M059J (cell line): Measurements from ENCODE around the gene MACROD2. TPM values are rescaled to one million over a fixed set of nuclear protein-coding genes. Genes with fewer than 3 reads are reported as not detected.
A peak's percentile ranks its signal among the peaks of the same experiment; 100 is the strongest.

ENCODE experiments used
- DNase-seq: peaks from one replicate; pipeline ENCODE4 v3.0.0-alpha.2; 2012; ENCODE audit warnings: low read depth
- total RNA-seq: library from RNA; depleted of rRNA; stranded (reverse); fragments of >200 nt; shearing (Covaris generic); gene quantifications from 2 replicates; pipeline ENCODE4 v1.2.3, GENCODE V29; 2014

MACROD2 gene
- total RNA-seq, 1 experiment from 2014 or later, result 1.8 TPM

DNA sequence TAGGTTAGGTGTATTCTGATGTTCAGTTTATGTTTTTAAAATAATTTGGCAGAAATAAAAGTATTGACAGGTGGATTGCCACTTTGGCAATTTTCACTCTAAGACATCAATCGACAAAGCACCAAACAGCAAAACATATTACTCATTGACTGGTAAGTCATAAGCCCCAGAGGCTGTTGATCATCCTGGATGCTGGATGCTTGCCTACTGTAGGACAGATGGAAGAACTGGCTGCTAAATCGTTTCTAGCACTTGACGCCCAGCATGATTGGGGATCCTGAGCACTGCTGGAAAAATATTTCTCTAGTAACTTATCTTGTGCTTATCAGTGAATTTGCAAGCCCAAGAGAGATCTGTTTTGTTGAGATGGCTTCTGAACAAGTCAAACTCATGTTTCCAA is 1343.9 kb downstream of the MACROD2 start:
- no peak for DNase-seq

DNA sequence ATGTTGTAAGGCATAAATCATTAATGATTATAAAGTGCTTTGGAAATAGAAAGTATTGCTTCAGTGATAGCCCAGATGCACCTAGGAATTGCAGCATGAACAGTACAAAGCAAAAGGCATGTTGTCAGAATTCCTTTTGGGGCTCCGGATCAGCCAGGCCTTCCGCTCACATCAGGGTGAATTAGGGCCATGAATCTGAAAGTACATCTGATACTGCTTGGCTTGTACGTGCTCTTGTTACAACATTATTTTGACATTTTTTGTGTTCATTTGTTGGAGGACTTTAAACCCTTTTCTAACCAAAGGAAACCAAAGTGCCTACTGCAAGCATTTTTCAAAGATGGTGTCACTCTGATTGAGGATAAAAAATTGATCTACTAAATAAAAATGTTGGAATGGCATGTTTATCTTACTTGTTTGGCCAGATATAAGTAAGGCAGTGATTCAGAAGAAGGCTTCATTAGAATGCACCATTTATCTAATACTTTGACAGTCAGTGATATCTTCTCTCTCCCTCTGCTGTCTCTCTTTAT is 1347.7 kb downstream of the MACROD2 start:
- DNase-seq, result no peak

DNA sequence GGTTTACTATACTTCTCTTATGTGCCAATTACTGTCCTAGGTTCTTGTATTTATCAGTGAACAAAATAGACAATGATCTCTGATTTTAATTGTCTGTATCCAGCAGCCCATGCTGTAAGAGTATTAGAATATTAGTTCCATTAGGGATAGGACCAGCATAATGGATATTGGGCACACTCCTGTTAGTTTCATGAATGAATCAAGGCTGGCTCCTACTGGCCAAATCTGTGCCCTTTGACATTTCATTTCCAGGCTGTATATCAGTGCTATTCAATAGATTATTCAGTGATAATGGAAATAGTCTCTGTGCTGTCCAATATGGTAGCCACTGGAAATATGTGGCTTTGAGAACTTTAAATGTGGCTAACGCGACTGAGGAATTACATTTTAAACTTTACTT is 1350.0 kb downstream of the MACROD2 start:
- no peak for DNase-seq

DNA sequence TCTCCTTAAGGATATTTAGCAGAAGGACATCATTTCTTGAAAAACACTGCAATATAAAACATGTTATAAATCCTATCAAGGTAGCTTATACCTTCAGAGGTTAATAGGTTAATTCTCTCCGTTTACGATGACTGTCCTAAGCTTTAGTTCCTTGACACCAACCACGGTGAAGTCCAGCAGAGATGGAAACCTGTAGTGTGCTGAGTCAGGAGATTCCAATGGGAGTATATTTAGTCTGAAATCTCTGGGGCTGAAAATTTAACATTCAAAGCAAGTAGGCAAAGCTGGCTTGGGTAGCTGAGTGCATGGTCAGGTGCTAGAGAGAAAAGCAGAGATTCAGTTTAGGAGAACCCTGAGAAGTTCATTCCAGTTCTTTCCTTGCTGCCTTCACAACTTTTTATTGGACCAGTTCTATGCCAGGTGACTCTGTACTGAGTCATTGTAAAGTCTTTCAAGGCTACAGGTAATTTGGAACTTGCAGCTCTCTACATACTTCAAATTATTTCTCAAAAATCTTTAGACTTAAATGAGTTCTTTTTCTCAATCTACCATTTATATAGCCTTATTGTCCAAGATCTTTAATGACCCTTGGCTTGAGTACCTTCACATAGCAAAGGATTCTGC is 1351.5 kb downstream of the MACROD2 start:
- no peak for DNase-seq

DNA sequence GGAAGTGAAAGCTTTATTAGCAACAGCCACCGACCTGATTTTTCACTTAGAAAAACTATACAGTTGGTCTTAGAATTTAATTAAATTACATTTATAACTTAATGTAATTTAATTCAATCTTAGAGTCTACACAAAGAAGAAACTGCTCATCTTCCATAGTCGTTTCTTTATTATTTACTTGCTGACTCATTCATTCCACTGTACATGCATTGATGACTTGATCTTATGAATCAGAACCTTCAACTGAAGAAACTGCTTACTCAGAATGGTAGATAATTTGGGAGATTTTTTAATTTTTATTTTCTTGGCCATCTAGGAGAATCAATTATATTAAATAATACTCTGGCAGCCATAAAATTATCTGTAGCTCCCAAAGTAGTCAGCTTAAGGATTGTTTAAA is 1363.7 kb downstream of the MACROD2 start:
- peak; percentile 22 for DNase-seq

DNA sequence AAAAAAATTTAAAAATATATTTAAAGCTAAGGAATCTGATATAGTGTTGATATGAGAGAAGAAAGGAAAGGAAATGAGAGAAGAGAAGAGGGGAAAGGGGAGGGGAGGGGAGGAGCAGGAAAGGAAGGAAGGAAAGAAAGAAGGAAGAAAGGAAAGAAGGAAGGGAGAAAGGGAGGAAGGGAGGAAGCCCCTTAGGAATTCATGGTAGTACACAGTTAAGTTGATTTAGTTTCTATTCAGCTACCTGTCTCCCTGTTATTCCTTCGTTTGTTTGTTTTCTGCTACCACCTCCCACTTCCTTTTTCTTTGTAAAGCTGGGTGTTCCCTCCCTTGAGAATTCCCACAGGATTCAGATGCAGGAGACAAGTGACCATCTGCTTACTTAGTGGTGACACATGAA is 1367.5 kb downstream of the MACROD2 start:
- DNase-seq, result no peak

DNA sequence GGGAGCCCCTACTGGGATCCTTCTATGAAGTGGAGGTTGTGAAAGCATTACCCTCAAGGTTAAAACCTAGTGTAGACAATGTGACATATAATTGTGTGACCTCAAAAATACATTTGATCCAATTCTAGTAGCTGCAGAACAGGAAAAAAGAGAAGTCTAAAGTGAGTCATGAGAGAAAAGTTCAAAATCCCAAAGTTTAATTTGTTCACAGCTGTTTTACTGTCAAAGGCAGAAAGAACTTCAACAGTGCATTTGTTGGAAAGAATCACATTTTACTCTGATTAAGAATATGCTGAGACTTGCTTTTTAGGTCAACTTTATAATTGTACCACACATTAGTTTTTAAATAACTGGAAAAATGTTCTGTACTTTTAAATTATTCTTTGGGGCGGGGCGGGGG is 1369.5 kb downstream of the MACROD2 start:
- DNase-seq, result no peak

DNA sequence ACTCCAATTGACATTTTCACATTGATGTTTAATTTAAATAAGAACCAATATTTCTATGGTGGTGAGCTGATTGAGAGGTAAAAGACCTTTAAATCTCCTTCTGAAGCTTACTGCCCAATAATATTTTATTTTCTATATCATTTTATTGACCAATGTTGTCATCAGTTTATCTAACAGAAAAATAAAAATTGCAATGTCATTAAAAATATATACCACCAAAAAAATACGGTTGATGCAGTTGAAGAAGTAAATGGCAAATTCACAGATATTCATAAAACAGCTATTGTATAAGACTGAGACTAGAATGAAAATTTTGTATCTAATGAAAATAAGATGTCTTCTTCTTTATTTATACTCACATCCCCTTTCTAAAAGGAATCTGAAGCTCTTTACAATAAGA is 1375.1 kb downstream of the MACROD2 start:
- no peak for DNase-seq

DNA sequence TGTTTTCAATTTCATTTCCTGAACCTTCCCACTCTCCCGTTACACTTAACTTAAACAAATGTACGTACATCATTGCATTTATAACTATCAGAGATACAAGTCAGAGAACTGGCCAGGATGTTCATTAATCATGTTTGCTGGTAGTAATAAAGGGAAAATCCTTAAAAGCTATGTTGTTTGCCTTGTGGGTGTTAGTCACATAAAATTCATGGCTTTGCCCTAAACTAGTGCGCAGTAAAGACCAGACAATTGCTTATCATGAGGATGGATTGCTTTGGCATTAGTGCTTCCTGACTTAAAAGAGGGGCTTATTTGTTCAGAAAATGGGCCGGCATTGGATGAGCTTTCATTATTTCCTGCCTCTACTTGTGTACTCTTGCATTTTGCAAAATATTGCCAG is 1379.4 kb downstream of the MACROD2 start:
- no peak for DNase-seq

DNA sequence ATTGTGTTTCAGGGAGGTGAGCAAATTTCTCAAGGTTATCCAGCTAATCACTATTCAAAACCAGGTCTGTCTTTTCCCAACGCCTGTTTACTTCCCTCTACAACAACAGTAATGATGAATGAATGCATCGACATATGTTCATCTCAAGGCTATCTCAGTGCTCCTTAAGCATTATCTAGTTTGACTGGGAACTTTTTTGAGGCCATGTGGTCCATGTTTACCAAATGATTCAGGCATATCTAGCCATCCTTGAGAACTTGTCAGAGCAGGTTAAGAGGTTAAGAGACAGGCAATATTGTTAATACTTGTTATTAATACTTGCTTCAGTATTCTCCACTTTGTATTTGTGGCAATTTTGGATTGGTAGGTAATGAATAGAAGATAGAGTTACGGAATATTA is 1380.5 kb downstream of the MACROD2 start:
- DNase-seq, result no peak

DNA sequence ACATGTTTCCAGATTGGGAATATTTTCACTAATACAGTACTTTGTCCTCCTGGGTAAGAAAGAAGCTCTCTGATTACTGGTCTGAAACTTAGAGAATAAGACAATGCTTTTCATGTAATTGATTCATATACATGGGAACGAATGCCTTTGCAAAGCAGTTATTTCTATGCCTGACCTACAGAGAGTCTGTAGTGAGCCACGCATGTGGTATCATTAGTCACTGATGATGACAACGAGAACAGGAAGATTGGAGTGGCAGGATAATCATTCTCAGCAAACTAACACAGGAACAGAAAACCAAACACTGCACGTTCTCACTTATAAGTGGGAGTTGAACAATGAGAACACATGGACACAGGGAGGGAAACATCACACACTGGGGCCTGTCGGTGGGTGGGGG is 1382.3 kb downstream of the MACROD2 start:
- DNase-seq, result peak; percentile 33

DNA sequence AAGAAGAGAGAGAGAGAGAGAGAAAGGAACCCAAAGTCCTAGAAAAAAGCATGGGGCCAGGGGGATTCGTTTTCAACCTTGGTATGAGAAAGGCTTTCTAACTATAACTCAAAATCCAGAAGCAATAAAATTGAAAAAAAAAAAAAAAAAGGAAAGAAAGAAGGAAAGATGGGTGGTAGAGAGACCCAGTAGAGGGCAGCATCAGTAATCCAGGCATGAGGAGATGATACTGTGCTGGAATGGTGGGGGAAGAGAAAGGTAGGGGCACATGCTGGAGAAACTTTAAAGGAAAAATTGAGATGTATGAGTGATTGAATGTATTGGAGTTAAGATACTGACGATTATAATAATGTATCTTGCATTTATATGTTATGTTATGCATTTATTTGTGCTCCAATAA is 1382.8 kb downstream of the MACROD2 start:
- no peak for DNase-seq

DNA sequence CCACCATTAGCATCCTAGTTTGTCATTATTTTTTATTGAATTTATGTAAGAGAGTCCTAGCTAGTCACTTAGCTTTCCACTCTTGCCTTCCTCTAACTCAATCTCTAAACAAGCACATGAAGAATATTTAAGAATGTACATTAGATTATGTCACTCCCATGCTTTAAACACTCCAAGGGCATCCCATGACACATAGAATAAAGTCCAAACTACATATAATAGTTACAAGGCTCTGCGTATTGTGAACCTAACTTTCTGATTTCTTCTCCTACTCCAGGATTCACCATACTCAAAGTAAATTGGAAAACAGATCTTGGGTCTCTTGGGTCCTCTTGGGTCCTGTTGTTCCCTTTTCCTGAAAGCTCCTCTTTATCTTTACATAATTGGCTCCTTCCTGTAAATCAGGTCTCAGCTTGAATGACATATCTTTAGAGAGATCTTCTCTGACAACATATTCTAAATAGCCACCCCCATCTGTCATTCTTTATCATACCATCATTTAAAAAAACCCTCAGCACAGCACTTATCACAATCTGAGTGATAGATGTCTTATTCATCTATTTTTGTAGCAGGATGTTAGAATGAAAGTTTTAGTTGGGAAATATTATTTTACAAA is 1384.5 kb downstream of the MACROD2 start:
- DNase-seq, result no peak

DNA sequence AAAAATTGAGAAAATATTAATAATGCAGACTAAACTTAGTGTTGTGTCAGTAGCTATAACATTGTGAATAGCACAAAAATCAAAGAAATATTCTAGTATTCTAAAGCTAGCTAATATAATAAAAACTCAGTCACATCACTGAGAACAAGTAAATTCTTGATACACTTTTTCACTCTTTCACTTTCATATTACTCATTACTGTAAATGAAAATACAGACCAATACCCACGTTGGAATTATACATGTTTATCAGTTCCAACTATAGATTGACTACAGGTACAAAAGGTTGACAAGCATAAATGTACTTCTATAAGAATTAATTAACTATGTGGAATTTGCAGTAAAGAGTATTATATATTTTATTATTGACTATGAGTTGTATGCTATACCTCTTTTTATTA is 1385.5 kb downstream of the MACROD2 start:
- no peak for DNase-seq

DNA sequence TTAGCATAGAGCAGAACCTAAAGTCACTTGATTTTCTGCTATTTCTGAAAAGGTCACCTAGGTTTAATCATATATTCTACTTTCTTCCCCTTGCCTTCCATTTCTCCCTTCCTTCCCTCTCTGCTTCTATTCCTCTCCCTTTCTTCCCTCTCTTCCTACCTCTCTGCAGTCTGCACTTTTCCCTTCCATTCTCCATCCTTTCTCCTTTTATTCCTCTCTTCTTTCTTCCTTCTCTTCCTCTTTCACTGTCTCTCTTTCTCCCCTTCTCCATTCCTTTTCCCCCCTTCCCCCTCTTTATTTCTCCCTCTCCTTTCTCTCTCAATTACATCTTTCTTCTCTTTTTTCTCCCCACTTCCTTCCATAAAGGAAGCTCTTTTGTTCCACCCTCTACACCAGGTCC is 1391.9 kb downstream of the MACROD2 start:
- no peak for DNase-seq

DNA sequence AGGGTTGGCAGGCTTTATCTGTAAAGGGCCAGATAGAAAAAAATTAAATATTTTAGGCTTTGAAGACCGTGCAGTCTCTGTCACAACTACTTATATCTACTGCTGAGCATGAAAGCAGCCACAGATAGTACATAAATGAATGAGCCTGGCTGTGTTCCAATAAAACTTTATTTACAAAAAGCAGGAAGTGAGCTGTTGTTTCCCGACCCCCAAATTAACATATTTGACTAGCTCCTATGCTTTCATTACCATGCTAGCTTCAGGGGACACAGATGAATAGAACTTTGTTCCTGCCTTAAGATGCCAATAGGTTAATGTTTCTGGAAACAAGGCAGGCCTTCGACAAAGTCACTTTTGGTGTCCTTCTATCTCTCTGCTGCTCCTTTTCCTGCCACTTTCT is 1400.1 kb downstream of the MACROD2 start:
- DNase-seq, result no peak

DNA sequence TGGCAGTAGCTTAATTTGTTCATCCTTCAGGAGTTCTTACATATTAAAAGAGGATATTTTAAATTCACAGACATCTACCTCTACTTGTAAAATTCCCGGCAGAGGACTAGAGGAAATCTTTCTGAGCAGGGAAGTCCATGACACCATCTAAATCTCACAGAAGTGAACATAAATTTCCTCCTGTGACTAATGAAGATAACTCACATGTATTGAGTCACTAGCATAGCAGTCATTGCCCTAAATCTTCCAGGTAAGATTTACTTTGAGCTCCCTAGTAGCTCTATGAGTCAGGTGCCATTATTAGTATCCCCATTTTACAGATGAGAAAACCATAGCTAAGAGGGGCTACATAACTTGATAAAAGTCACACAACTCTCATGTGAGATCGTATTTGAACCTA is 1400.7 kb downstream of the MACROD2 start:
- peak; percentile 29 for DNase-seq

DNA sequence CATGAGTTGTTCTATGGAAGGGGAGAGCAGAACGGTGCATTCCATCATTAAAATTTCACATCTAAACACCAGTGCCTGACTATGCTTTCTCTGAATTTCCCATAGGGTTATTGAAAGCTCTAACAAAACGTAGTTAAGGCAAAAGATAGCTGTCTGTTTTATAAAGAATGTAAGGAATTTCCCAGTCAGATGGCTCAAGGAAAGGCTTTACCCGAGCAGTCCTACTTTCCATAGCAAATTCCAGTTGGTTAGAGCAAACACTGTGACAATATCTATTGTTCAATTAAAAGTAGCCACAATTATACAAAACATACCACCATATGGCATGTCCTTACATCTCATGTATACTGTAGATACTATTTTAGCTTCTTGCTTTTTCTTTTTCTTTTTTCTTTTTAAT is 1401.6 kb downstream of the MACROD2 start:
- DNase-seq, result no peak

DNA sequence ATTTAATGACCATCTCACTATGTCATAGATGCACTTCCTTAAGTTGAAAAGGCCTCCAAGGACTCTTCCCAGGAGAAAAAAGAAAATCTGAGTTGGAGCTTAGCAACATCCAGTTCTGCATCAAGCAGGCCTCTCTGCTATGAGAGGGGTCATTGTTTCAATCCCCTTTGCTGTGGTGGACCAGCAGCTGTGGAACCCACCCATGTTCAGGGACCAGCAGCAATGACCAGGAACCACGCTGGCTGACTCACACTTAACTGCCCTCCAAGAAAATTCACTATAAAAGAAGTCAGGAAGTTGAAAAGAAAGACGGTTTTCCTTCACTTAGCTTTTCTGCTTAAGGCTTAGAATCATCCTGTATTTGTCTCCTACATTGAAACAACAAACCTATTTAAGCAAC is 1404.5 kb downstream of the MACROD2 start:
- no peak for DNase-seq

DNA sequence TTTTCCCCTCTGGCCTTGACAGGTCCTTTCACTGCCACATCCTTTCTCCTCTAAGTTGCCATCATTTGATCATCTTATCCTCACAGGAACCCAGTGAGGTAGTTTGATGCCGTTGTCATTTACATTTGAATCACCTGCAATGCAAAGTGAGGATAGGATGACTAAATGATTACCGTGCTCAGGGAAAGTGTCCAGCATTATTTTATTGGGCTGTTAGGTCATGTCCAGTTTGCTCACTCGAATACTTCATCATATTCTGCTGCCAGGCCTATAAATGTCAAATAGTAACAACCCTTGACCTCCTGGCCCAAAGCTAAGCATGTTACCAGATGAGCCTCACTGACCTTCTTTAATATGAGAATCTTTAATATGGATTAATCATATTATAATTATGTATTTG is 1410.8 kb downstream of the MACROD2 start:
- DNase-seq, result peak; percentile 47

DNA sequence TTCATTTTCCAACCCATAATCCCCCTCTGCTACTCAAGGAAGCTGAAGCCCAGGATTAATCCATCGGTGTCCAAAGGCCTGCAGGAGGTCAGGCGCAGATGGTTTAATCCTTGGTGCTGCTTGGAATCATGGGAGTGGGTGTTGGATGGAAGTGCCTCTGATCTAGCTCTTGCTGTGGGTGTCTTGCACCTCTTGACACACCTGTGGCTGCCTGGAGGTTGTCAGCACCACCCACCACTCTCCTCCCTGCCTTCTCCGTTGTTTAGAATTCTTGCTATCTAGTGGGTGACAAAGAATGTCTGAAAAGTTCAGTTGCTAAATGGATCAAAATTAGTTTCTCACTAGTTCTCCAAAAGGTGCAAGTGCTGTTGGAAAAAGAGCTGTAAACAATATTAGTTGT is 1416.5 kb downstream of the MACROD2 start:
- no peak for DNase-seq

DNA sequence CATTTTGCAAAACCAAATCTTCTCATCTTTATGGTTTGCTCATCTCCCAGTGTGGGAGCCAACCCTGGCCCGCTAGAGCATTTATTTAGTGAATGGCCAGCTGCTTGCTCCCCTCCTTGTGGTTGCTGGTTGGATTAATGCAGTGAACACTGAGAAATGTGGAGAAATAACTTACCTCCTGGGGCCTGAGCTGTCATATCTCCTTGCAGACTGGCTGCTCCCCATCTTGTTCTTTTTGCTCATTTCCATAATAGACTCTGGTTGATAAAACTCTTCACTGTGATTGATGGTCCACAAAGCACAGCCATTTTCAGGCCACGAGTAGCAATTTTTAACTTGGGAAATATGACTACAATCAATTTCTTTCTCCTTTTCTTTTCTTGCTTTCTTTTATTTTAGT is 1420.6 kb downstream of the MACROD2 start:
- no peak for DNase-seq

DNA sequence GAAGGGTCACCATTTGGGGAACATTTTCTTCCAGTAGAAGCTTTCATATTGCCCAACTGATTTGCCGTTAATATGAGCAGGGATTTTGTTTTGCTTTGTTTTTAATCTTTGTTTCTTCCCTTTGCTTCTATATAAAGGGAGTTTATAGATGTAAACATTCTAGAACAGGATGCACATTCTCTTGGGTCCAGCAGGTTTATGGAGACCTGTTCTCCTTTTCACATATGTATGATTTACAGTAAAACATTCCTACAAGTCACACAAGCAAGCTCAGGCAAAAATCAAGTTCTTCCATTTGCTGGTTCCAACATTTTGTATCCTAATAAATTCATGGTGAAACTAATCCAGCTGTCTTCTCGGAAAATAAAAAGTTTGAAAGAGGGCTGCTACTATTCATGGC is 1424.5 kb downstream of the MACROD2 start:
- no peak for DNase-seq

DNA sequence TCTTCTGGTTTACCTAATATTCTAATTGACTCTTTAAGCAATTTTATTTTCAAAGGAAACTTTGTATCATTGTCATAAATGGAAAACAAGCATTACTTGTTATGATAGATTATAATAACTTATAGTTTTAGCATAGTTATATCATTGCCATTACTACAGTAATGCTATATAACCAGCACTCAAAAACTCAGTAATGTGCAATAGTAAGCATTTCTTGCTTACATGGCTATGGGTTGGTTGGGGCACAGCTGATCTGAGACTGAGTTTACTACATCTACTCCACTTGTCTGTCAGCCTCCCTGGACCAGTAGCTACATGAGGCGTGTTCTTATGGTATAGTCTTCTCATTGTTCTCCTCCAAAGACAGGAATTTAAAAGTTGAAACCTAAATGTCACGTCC is 1427.7 kb downstream of the MACROD2 start:
- DNase-seq, result no peak
